ENCODE results near the gene KHK. TPM values are rescaled to one million over a fixed set of nuclear protein-coding genes. Genes with fewer than 3 reads are reported as not detected.

The KHK gene
- total RNA-seq, 1 donor = 0.36 TPM

DNA sequence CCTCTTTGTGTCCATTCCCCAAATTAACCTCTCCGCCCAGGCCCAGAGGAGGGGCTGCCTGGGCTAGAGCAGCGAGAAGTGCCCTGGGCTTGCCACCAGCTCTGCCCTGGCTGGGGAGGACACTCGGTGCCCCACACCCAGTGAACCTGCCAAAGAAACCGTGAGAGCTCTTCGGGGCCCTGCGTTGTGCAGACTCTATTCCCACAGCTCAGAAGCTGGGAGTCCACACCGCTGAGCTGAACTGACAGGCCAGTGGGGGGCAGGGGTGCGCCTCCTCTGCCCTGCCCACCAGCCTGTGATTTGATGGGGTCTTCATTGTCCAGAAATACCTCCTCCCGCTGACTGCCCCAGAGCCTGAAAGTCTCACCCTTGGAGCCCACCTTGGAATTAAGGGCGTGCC lies 13.5 kb downstream of the KHK start:
- Histone ChIP-seq H3K4me3 (ENCODE audit: insufficient read depth, low read length) (no peak overlapping the region), H3K4me1 (ENCODE audit: insufficient read depth, low read length) (peaks cover 5% of the 10 kb centered on the region), H3K4me2 (ENCODE audit: insufficient read depth, low read length) (no peak overlapping the region), H3K36me3 (ENCODE audit: insufficient read depth, low read length) (no peaks in the 10 kb centered on the region), H3K27ac (ENCODE audit: low read depth, low read length) (no peak overlapping the region), H3K9me3 (ENCODE audit: low read depth, low read length) (no peaks in the 10 kb centered on the region), H3K79me2 (ENCODE audit: insufficient read depth, low read length) (no peaks in the 10 kb centered on the region), H4K20me1 (ENCODE audit: insufficient read depth, low read length) (no peaks in the 10 kb centered on the region), H3K27me3 (ENCODE audit: insufficient read depth, low read length) (peaks cover 2% of the 10 kb centered on the region), H2AFZ (ENCODE audit: low read length) (no peak overlapping the region)
- no peak for TF ChIP-seq CTCF (IDR thresholded peaks at IDR 0.05; ENCODE audit: extremely low read depth, low read depth, low read length)
- DNase-seq (ENCODE audit: insufficient read length, low spot score, missing footprints) = peak; percentile 67

- peak; percentile 19 for DNase-seq (ENCODE audit: insufficient read length, low spot score, missing footprints)
- Histone ChIP-seq H2AFZ (ENCODE audit: low read length) (no peak overlapping the region), H4K20me1 (ENCODE audit: insufficient read depth, low read length) (no peaks in the 10 kb centered on the region), H3K4me3 (ENCODE audit: insufficient read depth, low read length) (no peak overlapping the region), H3K27ac (ENCODE audit: low read depth, low read length) (no peak overlapping the region), H3K79me2 (ENCODE audit: insufficient read depth, low read length) (no peaks in the 10 kb centered on the region), H3K27me3 (ENCODE audit: insufficient read depth, low read length) (peaks cover 4% of the 10 kb centered on the region), H3K9me3 (ENCODE audit: low read depth, low read length) (no peaks in the 10 kb centered on the region), H3K4me2 (ENCODE audit: insufficient read depth, low read length) (no peak overlapping the region), H3K4me1 (ENCODE audit: insufficient read depth, low read length) (no peaks in the 10 kb centered on the region), H3K36me3 (ENCODE audit: insufficient read depth, low read length) (no peaks in the 10 kb centered on the region)
- no peak for TF ChIP-seq CTCF (IDR thresholded peaks at IDR 0.05; ENCODE audit: extremely low read depth, low read depth, low read length)
Observed at GRCh38 chr2:27102329-27102728, 15.8 kb downstream of the KHK start.

DNA sequence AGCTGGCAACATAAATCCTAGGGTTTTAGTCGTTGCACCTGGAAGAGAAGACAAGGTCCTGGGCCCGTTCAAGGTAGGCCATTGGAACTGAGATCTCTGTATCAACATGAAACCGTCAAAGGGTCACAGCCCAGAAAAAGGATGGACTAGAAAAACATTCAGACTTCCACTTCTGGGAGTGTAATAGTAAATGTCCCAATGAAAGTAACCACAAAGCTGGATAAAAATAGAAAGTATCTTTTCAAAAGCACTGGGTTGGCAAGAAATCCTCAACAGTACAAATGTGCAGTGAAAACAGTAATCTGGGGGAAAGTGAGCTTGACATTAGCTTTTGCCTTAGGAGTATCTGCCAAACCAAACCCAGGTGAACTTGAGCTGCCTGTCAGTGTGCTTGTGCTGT lies 19.4 kb downstream of the KHK start:
- Histone ChIP-seq H3K79me2 (ENCODE audit: insufficient read depth, low read length) (no peaks in the 10 kb centered on the region), H4K20me1 (ENCODE audit: insufficient read depth, low read length) (no peaks in the 10 kb centered on the region), H3K36me3 (ENCODE audit: insufficient read depth, low read length) (no peaks in the 10 kb centered on the region), H3K4me3 (ENCODE audit: insufficient read depth, low read length) (no peak overlapping the region), H3K27ac (ENCODE audit: low read depth, low read length) (no peak overlapping the region), H2AFZ (ENCODE audit: low read length) (no peak overlapping the region), H3K4me1 (ENCODE audit: insufficient read depth, low read length) (no peaks in the 10 kb centered on the region), H3K4me2 (ENCODE audit: insufficient read depth, low read length) (no peak overlapping the region), H3K27me3 (ENCODE audit: insufficient read depth, low read length) (peaks cover 4% of the 10 kb centered on the region), H3K9me3 (ENCODE audit: low read depth, low read length) (no peaks in the 10 kb centered on the region)
- no peak for TF ChIP-seq CTCF (IDR thresholded peaks at IDR 0.05; ENCODE audit: extremely low read depth, low read depth, low read length)
- peak; percentile 71 for DNase-seq (ENCODE audit: insufficient read length, low spot score, missing footprints)

DNA sequence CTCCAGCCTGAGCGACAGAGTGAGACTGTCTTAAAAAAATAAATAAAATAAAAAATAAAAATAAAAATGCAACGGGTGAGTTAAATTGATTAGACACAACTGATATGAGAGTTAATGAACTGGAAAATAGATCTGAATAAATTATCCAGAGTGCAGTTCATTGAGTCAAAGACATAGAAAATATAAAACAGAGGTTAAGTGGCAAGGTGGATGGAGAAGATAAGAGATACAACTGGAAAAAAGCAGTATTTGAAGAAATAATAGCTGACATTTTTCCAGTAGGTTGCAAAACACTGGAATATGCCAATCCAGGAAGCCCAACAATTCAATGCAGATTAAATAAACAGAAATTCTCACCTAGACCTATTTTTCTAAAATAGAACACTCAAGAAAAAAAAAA lies 21.6 kb downstream of the KHK start:
- no peak overlapping the region for H3K4me3 ChIP-seq (ENCODE audit: insufficient read depth, low read length)
- no peaks in the 10 kb centered on the region for H4K20me1 ChIP-seq (ENCODE audit: insufficient read depth, low read length)
- no peaks in the 10 kb centered on the region for H3K36me3 ChIP-seq (ENCODE audit: insufficient read depth, low read length)
- peaks cover 4% of the 10 kb centered on the region for H3K27me3 ChIP-seq (ENCODE audit: insufficient read depth, low read length)
- DNase-seq (ENCODE audit: insufficient read length, low spot score, missing footprints) = no peak
- H3K27ac ChIP-seq (ENCODE audit: low read depth, low read length) = no peak overlapping the region
- no peaks in the 10 kb centered on the region for H3K79me2 ChIP-seq (ENCODE audit: insufficient read depth, low read length)
- TF ChIP-seq CTCF (IDR thresholded peaks at IDR 0.05; ENCODE audit: extremely low read depth, low read depth, low read length) = no peak
- no peak overlapping the region for H3K4me2 ChIP-seq (ENCODE audit: insufficient read depth, low read length)
- H3K9me3 ChIP-seq (ENCODE audit: low read depth, low read length) = no peaks in the 10 kb centered on the region
- no peaks in the 10 kb centered on the region for H3K4me1 ChIP-seq (ENCODE audit: insufficient read depth, low read length)
- no peak overlapping the region for H2AFZ ChIP-seq (ENCODE audit: low read length)

All from osteoblast (primary cell).